NCI-H526 treated with DMSO at 0.1 percent for 48 hours (cell line): ENCODE data around the gene POLD2.
"Not testable (repeated sequence)": the region's sequence is repeated elsewhere in the genome, so short reads cannot be mapped to it uniquely, and the experiment has no call there.

Experiments
- DNase-seq: peaks from one replicate; lab custom pipeline; 2025; lab: John Stamatoyannopoulos, UW

POLD2 gene

GRCh38 chr7:44139311-44140010, 16.1 kb upstream of the POLD2 start:
- DNase-seq = no peak

DNA sequence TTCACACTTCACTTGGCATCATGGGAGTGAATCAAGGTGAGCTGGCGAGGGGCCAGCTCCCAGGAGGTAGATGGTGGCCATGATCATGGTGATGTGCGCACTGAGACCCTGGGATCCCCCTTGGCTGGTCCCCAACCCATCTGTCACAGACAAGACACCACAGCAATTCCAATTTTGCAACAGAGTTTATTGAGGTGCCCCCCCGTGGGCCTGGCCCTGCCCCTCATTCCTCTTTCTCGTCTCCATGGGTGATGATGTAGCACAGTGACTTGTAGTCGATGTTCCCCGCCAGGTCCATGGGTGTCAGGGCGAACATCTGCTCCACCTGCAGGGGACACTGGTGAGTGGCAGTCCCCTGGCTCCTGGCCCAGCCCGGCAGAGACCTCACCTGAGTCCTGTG, 15.3 kb upstream of the POLD2 start:
- DNase-seq = no peak

GRCh38 chr7:44136731-44137130, 13.4 kb upstream of the POLD2 start:
- peak; percentile 82 for DNase-seq

DNA sequence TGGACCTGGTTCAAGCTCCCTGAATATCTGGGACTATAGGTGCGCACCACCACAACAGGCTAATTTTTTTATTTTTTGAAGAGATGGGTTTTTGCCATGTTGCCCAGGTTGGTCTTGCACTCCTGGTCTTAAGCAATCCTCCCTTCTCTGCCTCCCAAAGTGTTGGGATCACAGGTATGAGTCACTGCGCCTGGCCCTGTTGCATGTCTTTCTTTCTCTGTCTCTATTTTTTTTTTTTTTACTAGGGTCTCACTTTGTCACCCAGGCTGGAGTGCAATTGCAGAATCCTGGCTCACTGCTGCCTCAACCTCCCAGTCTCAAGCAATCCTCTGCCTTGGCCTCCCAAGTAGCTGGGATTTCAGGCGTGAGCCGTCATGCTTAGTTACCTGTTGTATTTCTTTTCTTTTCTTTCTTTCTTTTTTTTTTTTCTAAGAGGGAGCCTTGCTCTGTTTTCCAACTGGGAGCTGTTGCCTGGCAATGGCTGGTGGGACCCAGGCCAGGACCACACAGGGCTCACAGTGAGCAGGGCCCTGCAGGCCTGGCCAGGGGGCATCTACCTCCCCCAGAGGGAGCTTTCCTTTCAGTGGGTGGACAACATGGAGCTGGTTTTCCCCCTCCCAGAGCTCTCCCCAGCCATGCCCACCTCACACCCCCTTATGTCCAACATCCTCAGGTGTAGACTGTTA, 11.7 kb upstream of the POLD2 start:
- DNase-seq = no peak

DNA sequence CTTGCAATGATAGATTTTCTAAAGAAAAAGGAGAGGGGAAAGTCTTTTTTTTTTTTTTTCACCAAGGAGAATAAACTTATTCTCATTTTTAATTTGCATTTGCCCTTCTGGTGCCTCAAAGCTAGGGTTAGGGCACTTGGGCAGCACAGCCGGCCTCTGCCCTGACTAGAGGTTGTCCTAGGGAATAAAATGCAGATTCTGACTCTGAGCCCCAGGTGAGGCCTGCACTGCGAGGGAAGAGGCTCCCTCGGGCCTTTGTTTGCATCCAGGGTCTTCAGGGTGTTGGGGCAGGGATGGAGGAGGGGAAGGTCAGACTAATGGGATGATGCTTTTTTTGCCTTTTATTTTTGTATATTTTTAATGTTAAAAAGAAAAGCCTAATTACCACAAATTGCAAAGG, 9.9 kb upstream of the POLD2 start:
- no peak for DNase-seq

DNA sequence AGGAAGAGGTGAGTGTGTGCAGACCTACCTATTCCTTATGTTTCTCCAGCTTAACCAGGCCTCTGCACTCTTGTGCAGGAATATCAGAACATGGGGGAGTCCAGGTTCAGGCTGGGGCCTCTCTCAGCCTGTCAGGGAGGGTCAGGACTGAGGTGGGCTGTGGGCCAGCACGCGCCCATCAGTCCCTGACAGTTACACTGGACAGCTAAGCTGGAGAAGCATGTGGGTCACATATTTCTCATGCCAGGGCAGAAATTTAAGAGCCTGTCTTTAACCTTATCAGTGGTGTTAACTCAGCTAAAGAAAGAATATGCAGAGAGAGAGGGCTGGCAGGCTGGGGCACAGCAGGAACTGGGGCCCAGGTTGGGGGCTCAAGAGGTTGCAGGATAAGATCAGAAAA, 8.7 kb upstream of the POLD2 start:
- no peak for DNase-seq

GRCh38 chr7:44131173-44132029, 8.1 kb upstream of the POLD2 start:
- DNase-seq = peak; percentile 22

GRCh38 chr7:44128721-44129582, 5.6 kb upstream of the POLD2 start:
- no peak for DNase-seq

DNA sequence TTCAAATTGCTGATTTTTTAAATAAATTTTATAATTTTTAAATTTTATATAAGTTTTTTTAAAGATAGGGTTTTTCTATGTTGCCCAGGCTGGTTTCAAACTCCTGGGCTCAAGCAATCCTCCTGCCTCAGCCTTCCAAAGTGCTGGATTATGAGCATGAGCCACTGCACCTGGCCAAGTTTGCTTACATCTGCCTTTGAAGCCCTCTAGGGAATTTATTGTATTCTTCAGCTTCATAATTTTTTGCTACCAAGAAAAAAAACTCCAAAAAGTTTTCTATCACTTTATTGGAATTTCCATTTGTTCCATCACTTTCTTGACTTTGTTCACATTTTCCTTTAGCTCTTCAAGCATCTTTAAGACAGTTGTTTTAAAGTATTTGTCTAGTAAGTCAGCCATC, 3.8 kb upstream of the POLD2 start:
- no peak for DNase-seq

- DNase-seq = not testable (repeated sequence)
These were observed 3.2 kb upstream of the POLD2 start for GRCh38 chr7:44126574-44126973.

GRCh38 chr7:44124822-44125202, 1.5 kb upstream of the POLD2 start:
- no peak for DNase-seq

GRCh38 chr7:44122529-44122928, 819 bp downstream of the POLD2 start:
- DNase-seq = no peak

GRCh38 chr7:44121761-44122420, 1.5 kb downstream of the POLD2 start:
- DNase-seq = no peak

DNA sequence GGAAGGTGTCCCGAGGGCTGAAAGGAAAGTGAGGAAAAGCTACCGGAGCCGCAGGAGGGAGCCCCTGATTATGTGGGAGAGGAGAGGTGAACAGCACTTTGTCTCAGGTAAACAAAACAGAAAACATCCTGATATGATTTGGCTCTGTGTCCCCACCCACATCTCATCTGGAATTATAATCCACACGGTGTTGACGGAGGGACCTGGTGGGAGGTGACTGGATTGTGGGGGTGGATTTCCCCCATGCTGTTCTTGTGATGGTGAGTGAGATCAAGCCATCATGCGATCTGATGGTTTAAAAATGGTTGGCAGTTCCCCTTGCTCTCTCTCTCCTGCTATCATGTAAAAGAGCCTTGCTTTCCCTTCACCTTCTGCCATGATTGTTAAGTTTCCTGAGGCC, 3.0 kb downstream of the POLD2 start:
- no peak for DNase-seq

GRCh38 chr7:44119829-44120380, 3.4 kb downstream of the POLD2 start:
- no peak for DNase-seq

- DNase-seq = no peak
These were observed 5.4 kb downstream of the POLD2 start for GRCh38 chr7:44117801-44118429.

DNA sequence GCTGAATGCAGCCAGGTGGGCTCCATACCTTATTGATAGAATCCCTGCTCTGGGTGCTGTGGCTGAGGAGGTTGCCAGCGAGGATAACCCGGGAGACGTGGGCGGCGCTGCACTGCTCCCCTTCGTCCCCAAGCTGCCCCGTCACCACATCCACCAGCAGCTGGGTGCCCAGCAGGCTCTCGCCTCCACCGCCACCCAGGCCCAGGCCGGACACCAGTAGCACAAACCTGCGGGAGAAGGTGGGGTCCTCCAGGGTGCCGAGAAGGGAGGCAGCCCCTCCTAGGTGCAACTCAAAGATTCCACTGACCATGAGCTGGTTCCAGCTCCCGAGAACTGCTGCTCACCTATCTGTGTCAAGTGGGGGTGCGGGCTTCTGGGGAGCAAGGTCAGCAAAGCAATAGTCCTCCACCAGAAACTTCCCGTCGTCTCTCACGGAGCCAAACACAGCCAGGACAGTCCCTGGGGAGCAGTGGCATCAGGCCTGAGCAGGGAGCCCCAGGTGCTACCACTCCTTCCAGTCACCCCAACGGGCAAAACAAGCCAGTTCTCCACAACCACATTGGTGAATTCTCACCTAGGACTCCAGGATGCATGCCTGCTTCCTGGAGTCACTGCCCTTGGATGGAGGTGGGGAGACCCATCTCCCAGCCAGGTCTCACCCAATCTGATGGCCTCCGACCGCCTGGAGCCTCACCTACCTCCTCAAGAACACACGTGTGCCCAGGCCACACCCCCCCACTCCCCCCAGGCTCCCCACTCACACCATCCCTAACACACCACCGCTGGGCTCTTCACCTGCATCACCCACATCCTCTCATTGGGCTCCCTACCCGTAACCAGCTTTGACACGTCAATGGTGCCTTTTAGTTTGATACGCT, 6.3 kb downstream of the POLD2 start:
- DNase-seq = no peak

GRCh38 chr7:44116087-44116788, 7.1 kb downstream of the POLD2 start:
- DNase-seq = no peak
